ENCODE measurements around the gene WNT11. TPM values are rescaled to one million over a fixed set of nuclear protein-coding genes. Genes with fewer than 3 reads are reported as not detected.
"Not testable (repeated sequence)": the region's sequence is repeated elsewhere in the genome, so short reads cannot be mapped to it uniquely, and the experiment has no call there.

The WNT11 gene
- total RNA-seq, 2 donors from 2014 or later = 0.53 to 0.62 TPM

DNA sequence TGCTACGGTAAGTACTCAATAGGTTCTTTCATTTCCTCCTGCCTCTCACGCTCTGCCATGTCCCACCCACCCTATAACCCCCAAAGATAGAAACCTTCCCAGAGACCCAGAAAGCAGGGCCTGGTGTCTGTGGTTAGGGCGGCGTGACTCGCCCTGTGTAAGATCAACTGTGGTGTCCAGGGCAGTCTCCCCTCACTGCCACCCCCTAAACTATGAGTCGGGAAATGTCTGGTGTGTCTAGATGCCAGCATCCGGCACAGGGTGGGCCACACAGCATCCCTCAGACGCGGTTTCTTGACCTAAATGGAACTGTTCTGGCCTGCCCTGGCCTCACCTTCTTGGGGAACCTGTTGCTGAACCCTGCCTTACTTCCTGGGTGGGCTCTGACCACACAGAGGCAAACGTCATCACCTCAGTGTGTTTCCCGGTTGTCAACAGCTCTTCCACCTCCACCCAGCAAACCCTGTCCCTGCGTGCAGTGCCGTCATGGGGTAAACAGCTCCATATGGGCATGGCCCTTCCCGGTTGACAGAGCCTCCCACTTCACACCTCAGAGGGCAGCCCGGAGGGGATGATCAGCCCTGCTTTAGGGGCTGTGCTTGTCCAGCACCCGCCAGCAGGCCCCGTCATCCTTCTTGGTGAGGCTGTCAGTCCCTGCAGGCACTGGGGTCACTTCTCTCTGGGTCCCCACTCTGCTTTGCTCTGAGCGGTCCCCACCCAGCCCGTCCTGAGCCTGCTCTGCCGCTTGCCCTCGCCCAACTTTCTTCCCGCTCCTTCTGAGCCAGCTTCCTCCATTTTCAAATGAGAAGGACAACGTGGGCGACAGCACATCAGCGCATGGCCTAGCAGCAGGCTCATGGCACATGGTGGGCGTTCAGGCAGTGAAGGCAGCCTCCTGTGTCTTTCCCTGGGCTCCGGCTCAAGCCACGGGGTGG is 6.0 kb downstream of the WNT11 start:
- H3K36me3 Mint-ChIP-seq (ENCODE audit: low read depth) = no peaks in the 10 kb centered on the region
- DNase-seq = no peak
- TF ChIP-seq, protein P1, sequence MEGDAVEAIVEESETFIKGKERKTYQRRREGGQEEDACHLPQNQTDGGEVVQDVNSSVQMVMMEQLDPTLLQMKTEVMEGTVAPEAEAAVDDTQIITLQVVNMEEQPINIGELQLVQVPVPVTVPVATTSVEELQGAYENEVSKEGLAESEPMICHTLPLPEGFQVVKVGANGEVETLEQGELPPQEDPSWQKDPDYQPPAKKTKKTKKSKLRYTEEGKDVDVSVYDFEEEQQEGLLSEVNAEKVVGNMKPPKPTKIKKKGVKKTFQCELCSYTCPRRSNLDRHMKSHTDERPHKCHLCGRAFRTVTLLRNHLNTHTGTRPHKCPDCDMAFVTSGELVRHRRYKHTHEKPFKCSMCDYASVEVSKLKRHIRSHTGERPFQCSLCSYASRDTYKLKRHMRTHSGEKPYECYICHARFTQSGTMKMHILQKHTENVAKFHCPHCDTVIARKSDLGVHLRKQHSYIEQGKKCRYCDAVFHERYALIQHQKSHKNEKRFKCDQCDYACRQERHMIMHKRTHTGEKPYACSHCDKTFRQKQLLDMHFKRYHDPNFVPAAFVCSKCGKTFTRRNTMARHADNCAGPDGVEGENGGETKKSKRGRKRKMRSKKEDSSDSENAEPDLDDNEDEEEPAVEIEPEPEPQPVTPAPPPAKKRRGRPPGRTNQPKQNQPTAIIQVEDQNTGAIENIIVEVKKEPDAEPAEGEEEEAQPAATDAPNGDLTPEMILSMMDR (conservative IDR thresholded peaks at IDR 0.05) = no peak

DNA sequence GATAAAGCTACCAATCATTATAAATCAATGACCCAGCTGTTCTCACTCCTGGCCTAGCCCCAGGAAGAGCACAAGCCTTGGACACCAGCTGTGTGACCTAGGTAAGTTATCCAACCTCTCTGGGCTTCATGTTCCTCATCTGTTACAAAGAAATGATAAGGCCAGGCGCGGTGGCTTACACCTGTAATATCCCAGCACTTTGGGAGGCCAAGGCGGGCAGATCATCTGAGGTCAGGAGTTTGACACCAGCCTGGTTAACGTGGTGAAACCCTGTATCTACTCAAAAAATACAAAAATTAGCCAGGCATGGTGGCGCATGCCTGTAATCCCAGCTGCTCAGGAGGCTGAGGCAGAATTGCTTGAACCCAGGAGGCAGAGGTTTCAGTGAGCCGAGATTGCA is 7.6 kb downstream of the WNT11 start:
- peaks cover 42% of the 10 kb centered on the region for H3K27me3 Mint-ChIP-seq (ENCODE audit: insufficient read depth)
- WGBS, 2 experiments (ENCODE audit: insufficient coverage in 1 of 2, insufficient read length in 1 of 2) = 90 to 91% methylated on average over 5 to 6 of the region's 6 CpGs
- H3K4me3 ChIP-seq (ENCODE audit: low read length); H3K27ac Mint-ChIP-seq; H3K36me3 ChIP-seq (ENCODE audit: control insufficient read depth, insufficient read depth, low read length); H3K9me3 Mint-ChIP-seq; H3K36me3 Mint-ChIP-seq (ENCODE audit: low read depth); H3K4me3 Mint-ChIP-seq; DNase-seq; H3K9me3 ChIP-seq (ENCODE audit: control insufficient read depth, low read length); H3K27me3 ChIP-seq (ENCODE audit: control insufficient read depth, insufficient read depth, low read length, poor library complexity, severe bottlenecking); H3K4me1 ChIP-seq (ENCODE audit: control insufficient read depth, insufficient read depth, low read length); H3K4me1 Mint-ChIP-seq; H3K9ac ChIP-seq (ENCODE audit: extremely low read depth, low read length, poor library complexity, severe bottlenecking); H3K27ac ChIP-seq (ENCODE audit: low read depth, low read length): not testable (repeated sequence)

More for the DNA sequence above, 6.0 kb downstream of the WNT11 start:
- peaks cover 5% of the 10 kb centered on the region for H3K4me1 Mint-ChIP-seq
- Histone ChIP-seq H3K9ac (ENCODE audit: extremely low read depth, low read length, poor library complexity, severe bottlenecking) (no peak overlapping the region), H3K9me3 (ENCODE audit: control insufficient read depth, low read length) (no peaks in the 10 kb centered on the region), H3K36me3 (ENCODE audit: control insufficient read depth, insufficient read depth, low read length) (no peaks in the 10 kb centered on the region), H3K27ac (ENCODE audit: low read depth, low read length) (no peak overlapping the region), H3K4me3 (ENCODE audit: low read length) (no peak overlapping the region), H3K4me1 (ENCODE audit: control insufficient read depth, insufficient read depth, low read length) (no peaks in the 10 kb centered on the region), H3K27me3 (ENCODE audit: control insufficient read depth, insufficient read depth, low read length, poor library complexity, severe bottlenecking) (peaks cover 25% of the 10 kb centered on the region)
- no peak overlapping the region for H3K4me3 Mint-ChIP-seq
- no peaks in the 10 kb centered on the region for H3K9me3 Mint-ChIP-seq
- 90 to 91% methylated on average over 13 to 28 of the region's 28 CpGs for WGBS, 2 experiments (ENCODE audit: insufficient coverage in 1 of 2, insufficient read length in 1 of 2)
- H3K27ac Mint-ChIP-seq = no peak overlapping the region
- H3K27me3 Mint-ChIP-seq (ENCODE audit: insufficient read depth) = peaks cover 55% of the 10 kb centered on the region

DNA sequence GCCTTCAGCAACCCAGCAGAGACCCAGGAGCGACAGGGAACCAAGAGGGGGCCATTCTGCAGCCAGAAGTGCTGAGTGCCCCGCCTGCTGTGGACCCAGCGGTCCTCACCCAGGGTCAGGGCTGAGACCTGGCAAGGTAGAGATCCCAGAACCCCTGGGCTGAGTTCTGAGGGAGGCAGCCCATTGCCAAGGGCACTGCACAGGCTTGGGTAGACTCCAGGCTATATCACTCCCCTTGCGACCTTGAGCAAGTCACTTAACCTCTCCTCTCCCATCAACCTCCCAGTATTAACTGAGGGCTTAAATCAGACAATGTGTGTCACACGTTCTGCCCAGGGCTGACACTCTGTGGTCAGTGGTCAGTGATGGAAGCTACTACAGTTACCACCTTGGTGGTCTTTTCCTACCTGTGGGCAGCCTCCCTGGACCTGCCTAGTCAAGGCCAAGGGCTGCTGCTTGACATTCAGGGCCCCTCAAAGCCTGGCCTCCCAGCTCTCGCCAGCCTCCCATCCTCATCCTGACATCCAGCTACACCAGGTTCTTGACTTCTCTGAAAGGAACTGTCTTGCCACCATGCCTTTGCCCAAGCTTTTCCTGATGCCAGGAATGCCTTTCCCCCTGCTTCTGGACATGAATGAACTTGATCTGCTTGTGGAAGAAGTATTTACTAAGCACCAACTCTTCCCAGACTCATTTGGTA is 8.2 kb downstream of the WNT11 start:
- TF ChIP-seq, protein P1 (conservative IDR thresholded peaks at IDR 0.05) = no peak
- 85 to 100% methylated on average over 3 to 6 of the region's 6 CpGs for WGBS, 2 experiments (ENCODE audit: insufficient coverage in 1 of 2, insufficient read length in 1 of 2)
- H3K4me1 Mint-ChIP-seq = no peaks in the 10 kb centered on the region
- H3K36me3 Mint-ChIP-seq (ENCODE audit: low read depth) = no peaks in the 10 kb centered on the region
- Histone ChIP-seq H3K4me3 (ENCODE audit: low read length) (no peak overlapping the region), H3K27me3 (ENCODE audit: control insufficient read depth, insufficient read depth, low read length, poor library complexity, severe bottlenecking) (peaks cover 4% of the 10 kb centered on the region), H3K36me3 (ENCODE audit: control insufficient read depth, insufficient read depth, low read length) (no peaks in the 10 kb centered on the region), H3K9ac (ENCODE audit: extremely low read depth, low read length, poor library complexity, severe bottlenecking) (no peak overlapping the region), H3K9me3 (ENCODE audit: control insufficient read depth, low read length) (no peaks in the 10 kb centered on the region), H3K4me1 (ENCODE audit: control insufficient read depth, insufficient read depth, low read length) (no peaks in the 10 kb centered on the region), H3K27ac (ENCODE audit: low read depth, low read length) (no peak overlapping the region)
- no peaks in the 10 kb centered on the region for H3K9me3 Mint-ChIP-seq
- H3K27ac Mint-ChIP-seq = no peak overlapping the region
- no peak for DNase-seq
- no peak overlapping the region for H3K4me3 Mint-ChIP-seq
- H3K27me3 Mint-ChIP-seq (ENCODE audit: insufficient read depth) = peaks cover 36% of the 10 kb centered on the region

Data from endodermal cell (in vitro differentiated cells).